HG02642 (cell line): ENCODE data around the gene ANKK1.

Experiments used
- ATAC-seq: cut with Tn5 transposase; IDR thresholded peaks from one replicate; pipeline ENCODE4 v1.9.1; 2021; ENCODE audit warnings: mild to moderate bottlenecking; ENCODE audit not compliant: unreplicated experiment, poor library complexity

The ANKK1 gene, protein sequence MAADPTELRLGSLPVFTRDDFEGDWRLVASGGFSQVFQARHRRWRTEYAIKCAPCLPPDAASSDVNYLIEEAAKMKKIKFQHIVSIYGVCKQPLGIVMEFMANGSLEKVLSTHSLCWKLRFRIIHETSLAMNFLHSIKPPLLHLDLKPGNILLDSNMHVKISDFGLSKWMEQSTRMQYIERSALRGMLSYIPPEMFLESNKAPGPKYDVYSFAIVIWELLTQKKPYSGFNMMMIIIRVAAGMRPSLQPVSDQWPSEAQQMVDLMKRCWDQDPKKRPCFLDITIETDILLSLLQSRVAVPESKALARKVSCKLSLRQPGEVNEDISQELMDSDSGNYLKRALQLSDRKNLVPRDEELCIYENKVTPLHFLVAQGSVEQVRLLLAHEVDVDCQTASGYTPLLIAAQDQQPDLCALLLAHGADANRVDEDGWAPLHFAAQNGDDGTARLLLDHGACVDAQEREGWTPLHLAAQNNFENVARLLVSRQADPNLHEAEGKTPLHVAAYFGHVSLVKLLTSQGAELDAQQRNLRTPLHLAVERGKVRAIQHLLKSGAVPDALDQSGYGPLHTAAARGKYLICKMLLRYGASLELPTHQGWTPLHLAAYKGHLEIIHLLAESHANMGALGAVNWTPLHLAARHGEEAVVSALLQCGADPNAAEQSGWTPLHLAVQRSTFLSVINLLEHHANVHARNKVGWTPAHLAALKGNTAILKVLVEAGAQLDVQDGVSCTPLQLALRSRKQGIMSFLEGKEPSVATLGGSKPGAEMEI

GRCh38 chr11:113387605-113388211 is at the start of gene ANKK1:
ANKK1 (plus strand) TSS chr11:113387779; CDS start chr11:113387885, 106 bp downstream.
- ATAC-seq, result no peak

DNA sequence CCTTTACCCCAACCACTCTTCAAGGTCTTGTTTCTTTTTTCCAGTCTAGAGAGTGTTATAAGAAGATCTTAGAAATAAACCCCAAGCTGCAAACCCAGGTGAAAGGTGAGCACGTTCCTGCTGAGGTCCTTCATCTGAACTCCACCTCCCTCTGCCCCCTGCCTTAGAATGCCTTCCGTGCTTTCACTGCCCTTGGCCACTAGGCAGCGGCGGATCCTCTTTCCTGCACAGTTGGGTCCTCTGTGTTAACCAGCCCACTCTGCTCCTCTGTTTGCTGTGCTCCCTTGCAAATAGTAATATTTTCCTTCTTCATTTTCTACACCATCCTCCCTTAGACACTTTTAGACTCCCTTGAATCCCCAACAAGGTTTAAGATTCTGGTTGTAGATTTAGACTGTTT is 48.8 kb upstream of the ANKK1 start:
- ATAC-seq, result no peak

DNA sequence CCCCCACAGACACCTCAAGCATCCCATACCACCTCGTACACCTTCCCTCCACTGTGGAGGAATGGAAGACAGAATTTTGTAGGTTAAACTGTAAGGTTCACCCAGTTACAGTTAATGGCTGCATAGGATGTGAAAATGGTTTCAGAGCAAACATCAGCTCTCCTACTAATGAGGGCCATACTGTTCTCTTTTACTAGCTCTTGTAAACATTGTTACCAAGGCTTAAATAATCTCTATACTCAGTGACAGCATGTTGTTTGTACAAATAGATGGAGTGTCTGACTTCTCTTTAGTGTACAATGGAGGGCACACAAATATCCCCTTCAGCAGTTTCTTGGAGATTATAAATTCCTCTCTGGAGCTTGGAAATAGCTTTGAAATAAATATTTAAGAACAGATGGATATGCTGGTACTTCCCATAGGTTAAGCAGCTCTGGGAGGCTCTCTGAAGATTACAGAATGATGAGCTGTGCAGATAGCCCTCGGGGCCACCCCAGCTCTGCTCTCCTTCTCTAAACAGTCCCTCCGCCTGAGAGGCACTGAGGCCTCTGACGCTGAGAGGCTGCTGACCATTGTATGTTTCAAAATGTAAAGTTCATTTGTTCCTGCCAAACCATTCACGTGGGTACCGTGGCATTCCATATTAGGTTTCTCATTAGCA is 47.5 kb upstream of the ANKK1 start:
- ATAC-seq, result no peak

GRCh38 chr11:113341388-113342165 is 46.0 kb upstream of the ANKK1 start:
- no peak for ATAC-seq

DNA sequence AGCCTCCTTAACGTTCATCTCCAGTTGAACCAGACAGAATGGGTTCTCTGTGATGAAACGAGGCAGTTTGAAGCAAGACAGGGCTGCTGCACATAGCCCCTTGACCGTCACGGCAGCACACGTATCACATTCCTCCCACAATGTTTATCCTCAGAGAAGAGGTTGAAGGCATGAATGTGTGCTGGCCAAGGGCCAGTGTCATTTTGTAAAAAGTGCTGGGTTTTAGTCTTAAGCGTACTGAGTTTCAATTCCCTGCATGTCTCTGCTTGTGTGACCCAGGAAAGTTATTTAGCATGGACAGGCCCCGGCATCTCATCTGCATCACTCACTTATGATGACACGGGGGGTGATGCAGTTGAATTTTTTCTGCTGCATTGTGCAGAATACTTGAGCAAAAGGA is 41.6 kb upstream of the ANKK1 start:
- ATAC-seq, result no peak

DNA sequence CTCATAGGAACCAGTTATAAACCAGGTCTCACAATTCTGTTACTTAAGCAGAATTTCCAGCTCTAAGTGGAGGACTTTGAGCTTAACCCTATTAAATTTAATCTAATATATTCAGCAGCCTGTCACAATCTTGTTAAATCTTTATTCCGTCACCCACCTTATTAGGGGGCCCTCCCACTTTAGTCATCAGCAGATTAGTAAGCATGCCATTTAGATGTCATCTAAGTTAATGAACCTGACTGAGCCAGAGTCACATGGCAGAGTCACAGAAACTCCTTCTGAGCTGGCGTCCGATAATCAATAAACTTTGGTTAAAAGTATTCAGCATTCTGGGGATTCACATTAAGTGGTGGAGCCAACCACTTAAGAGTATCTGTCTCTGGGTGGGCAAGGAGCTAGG is 38.1 kb upstream of the ANKK1 start:
- ATAC-seq, result no peak

GRCh38 chr11:113350336-113351067 is 37.1 kb upstream of the ANKK1 start:
- no peak for ATAC-seq

GRCh38 chr11:113351068-113351450 is 36.5 kb upstream of the ANKK1 start:
- no peak for ATAC-seq

DNA sequence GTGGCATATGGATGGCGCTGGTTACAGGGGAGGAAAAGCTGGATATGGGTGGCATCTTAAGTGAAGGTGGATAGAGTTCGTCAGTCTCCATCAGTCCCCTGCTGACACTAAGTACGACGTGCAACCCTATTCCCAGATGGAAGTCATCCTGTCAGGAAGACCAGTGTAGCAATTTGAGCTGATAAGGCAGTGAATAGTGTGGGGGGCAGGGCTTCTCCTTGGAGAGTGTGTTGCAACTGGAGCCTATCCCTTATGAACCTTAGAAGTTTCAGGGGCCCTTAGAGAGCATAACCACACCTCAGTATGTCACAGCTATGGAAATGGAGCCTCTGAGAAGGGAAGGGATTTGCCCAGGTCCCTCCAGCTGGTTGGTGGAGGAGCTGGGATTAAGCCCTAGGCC is 36.1 kb upstream of the ANKK1 start:
- no peak for ATAC-seq

GRCh38 chr11:113356203-113356602 is 31.4 kb upstream of the ANKK1 start:
- ATAC-seq, result no peak

DNA sequence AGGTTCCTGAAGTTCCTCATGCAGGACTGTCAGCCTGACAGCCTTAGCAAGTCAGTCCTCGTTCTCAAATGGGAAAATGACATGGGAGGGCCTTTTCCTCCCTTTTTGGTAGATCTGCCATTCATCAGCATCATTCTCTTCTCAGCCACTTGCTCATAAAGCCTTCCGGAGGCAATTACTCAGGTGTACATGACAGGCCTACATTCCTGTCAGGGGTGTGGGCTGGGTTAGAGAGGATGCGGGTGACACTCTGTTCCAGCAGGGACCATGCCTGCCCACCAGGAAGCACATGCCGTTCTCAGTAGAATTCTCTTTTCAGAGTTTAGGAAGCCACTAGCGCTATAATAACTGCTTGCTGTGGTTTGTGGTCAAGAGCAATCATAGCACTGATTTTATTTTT is 24.2 kb upstream of the ANKK1 start:
- ATAC-seq, result no peak

DNA sequence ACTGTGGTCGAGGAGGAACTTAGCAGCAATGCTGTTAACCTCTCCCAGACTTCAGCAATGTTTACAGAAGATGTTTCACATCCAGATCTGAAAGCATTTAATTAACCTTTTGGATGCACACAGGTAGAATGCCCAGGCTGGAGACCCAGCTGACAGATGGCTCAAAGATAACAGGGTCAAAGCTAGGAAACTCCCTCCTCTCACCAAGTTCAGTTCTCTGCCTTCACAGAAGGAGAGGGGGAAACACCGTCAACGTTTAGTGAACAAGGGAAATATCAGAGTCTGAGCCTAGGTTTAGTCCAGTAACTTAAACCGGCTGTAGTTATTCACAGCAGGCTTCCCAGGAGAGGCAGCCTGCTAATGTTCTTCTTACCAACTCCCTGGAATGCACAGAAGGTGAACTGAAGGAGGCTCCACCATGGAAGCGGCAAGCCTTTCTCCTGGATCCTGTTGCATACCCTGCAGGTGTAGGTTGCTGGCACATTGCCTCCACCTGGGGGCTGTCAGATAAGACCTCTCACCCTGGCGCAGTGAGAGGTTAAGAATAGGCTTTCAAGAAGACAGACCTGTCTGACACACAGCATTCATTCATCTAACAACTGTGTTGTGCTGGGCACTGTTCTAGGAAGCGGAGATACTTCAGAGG is 23.5 kb upstream of the ANKK1 start:
- ATAC-seq, result no peak

DNA sequence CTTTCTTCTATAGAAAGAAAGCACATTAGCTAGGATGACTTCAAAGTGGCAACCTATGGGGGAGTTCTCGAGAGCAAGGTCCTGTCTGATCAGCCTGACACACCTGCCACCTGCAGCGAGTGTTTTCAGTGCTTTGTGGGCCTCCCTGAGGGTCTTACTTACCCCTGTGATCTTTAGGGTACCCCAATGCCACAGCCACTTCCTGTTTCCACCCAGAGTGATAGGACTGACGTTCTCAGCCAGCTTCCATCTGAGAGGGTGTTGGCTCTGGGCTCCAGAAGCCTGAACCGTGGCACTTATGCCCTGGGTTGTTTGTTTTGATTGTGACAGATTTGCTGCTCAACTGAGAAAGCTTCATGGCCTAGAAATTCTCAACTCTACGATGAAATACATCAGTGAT is 21.7 kb upstream of the ANKK1 start:
- no peak for ATAC-seq

DNA sequence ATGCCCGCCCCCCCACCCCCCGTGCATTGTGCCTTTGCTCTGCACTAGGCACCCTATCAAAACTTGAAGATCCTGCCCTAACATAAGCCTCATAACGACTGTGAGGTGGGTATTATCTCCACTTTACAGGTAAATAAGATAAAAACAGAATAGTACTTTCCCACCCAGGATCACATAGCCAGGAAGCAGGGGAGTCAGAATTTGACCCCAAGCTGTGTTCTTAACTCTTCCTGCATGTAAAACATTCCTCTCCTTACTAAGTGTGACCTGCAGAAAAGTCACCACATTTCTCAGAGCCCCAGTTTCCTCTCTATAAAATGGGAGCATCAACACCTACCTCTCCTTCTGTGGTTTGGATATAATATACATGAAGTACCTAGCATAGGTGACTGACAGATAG is 18.2 kb upstream of the ANKK1 start:
- ATAC-seq, result no peak

DNA sequence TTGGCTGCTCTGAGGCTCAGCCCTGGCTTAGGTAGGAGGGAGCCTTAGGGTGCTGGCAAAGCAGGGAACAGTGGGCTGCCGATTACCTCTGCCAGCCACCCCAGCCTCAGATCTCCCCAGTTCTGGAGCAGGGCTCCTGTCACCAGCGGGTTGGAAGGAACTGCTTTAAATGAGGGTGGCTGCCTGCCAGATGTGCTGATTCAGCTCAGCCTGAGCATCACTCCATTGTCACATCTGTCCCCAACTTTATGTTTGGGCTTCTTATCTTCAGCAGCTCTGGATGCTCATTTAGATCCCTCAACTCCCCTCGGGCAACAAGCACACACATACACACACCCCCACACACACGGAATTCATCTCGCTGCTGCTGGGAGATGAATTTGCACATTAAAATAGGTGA is 16.9 kb upstream of the ANKK1 start:
- no peak for ATAC-seq

GRCh38 chr11:113372309-113372708 is 15.3 kb upstream of the ANKK1 start:
- no peak for ATAC-seq

GRCh38 chr11:113373306-113373705 is 14.3 kb upstream of the ANKK1 start:
- no peak for ATAC-seq

- no peak for ATAC-seq
These were observed 13.5 kb upstream of the ANKK1 start for GRCh38 chr11:113373981-113374560.

GRCh38 chr11:113375402-113375801 is 12.2 kb upstream of the ANKK1 start:
- no peak for ATAC-seq
